IMR-90 (cell line): ENCODE results near the gene NUTM1. TPM values are rescaled to one million over a fixed set of nuclear protein-coding genes. Genes with fewer than 3 reads are reported as not detected.

Experiments used
- ATAC-seq: fragments of 200-7000 bp; cut with Tn5 transposase; 2 replicates; pipeline ENCODE4 v1.9.1; 2020; ENCODE audit warnings: low read depth, mild to moderate bottlenecking, moderate library complexity
- BruUV-seq: library from RNA; stranded (reverse); fragments of 400-500 nt; replicated peaks from 2 replicates; lab custom pipeline; 2021; lab: Mats Ljungman, UMichigan
- CTCF ChIA-PET: fragments of 300-600 bp; formaldehyde crosslinking; extraction: SDS; loops from one replicate; lab custom pipeline; 2021; ENCODE audit warnings: antibody characterized with exemption; lab: Yijun Ruan, JAX
- POLR2A ChIA-PET: fragments of 300-600 bp; sonication (Branson Sonifier 250); formaldehyde crosslinking; loops from one replicate; lab custom pipeline; 2022; ENCODE audit warnings: antibody characterized with exemption; ENCODE audit not compliant: unreplicated experiment; lab: Charles Lee
- DNase-seq: peaks from one replicate; pipeline ENCODE4 v3.0.0; 2013
- H2AFZ ChIP-seq: replicated peaks from 2 replicates; pipeline ENCODE3; 2013; ENCODE audit warnings: low read length, mild to moderate bottlenecking; ENCODE audit not compliant: poor library complexity
- H2AK5ac ChIP-seq: 2 replicates; pipeline ENCODE4 v1.6.1; 2013; ENCODE audit warnings: low read depth, low read length, inconsistent platforms
- H2AK9ac ChIP-seq: replicated peaks from 2 replicates; pipeline ENCODE3; 2013; ENCODE audit warnings: mild to moderate bottlenecking, low read depth, low read length, moderate library complexity; ENCODE audit not compliant: poor library complexity
- H2BK120ac ChIP-seq: 2 replicates; pipeline ENCODE4 v1.6.1; 2013; ENCODE audit warnings: low read depth, low read length, inconsistent platforms
- H2BK15ac ChIP-seq: 3 replicates; pipeline ENCODE4 v1.6.1; 2013; ENCODE audit warnings: low read depth, low read length, inconsistent platforms
- H2BK20ac ChIP-seq: 2 replicates; pipeline ENCODE4 v1.6.1; 2013; ENCODE audit warnings: low read depth, mild to moderate bottlenecking, inconsistent platforms, low read length, moderate library complexity
- H2BK5ac ChIP-seq: 2 replicates; pipeline ENCODE4 v1.6.1; 2013; ENCODE audit warnings: mild to moderate bottlenecking, low read depth, low read length, inconsistent platforms; ENCODE audit not compliant: poor library complexity, severe bottlenecking
- H3K14ac ChIP-seq: replicated peaks from 2 replicates; pipeline ENCODE4 v1.6.1; 2013; ENCODE audit warnings: low read depth, low read length, inconsistent platforms
- H3K18ac ChIP-seq: 2 replicates; pipeline ENCODE4 v1.6.1; 2013; ENCODE audit warnings: low read depth, low read length, control low read depth
- H3K23ac ChIP-seq: 2 replicates; pipeline ENCODE4 v1.6.1; 2013; ENCODE audit warnings: low read depth, low read length, inconsistent platforms
- H3K27ac ChIP-seq: 2 replicates; pipeline ENCODE4 v1.5.1; 2013; ENCODE audit warnings: mild to moderate bottlenecking, control low read depth, low read length; ENCODE audit not compliant: insufficient read depth
- H3K27me3 ChIP-seq: 2 replicates; pipeline ENCODE4 v1.6.1; 2013; ENCODE audit warnings: low read length; ENCODE audit not compliant: control insufficient read depth, insufficient read depth
- H3K36me3 ChIP-seq: 2 replicates; pipeline ENCODE4 v1.6.1; 2013; ENCODE audit warnings: low read length, mixed read lengths; ENCODE audit not compliant: control insufficient read depth, insufficient read depth
- H3K4ac ChIP-seq: 2 replicates; pipeline ENCODE4 v1.6.1; 2013; ENCODE audit warnings: low read depth, low read length, inconsistent platforms
- H3K4me1 ChIP-seq: 2 replicates; pipeline ENCODE4 v1.6.1; 2013; ENCODE audit warnings: low read length, mixed read lengths; ENCODE audit not compliant: control insufficient read depth, insufficient read depth
- H3K4me2 ChIP-seq: 2 replicates; pipeline ENCODE4 v1.6.1; 2013; ENCODE audit warnings: low read depth, mild to moderate bottlenecking, control low read depth, low read length, moderate library complexity
- H3K4me3 ChIP-seq: 2 replicates; pipeline ENCODE4 v1.5.1; 2013; ENCODE audit warnings: low read depth, mild to moderate bottlenecking, control low read depth, low read length, moderate library complexity; ENCODE audit not compliant: insufficient read depth
- H3K56ac ChIP-seq: 2 replicates; pipeline ENCODE4 v1.6.1; 2013; ENCODE audit warnings: low read length, inconsistent platforms; ENCODE audit not compliant: insufficient read depth; ENCODE audit errors: extremely low read depth
- H3K79me1 ChIP-seq, 2 experiments: 2 replicates each; pipeline ENCODE4 v1.6.1; 2013; ENCODE audit warnings: low read length in 2 of 2, inconsistent platforms in 1 of 2, low read depth in 1 of 2
- H3K9ac ChIP-seq: 2 replicates; pipeline ENCODE4 v1.6.1; 2013; ENCODE audit warnings: low read depth, low read length, control low read depth
- H3K9me1 ChIP-seq: 2 replicates; pipeline ENCODE4 v1.6.1; 2013; ENCODE audit warnings: low read length, inconsistent platforms; ENCODE audit not compliant: insufficient read depth
- H3K9me3 ChIP-seq: 2 replicates; pipeline ENCODE4 v1.6.1; 2013; ENCODE audit warnings: low read length; ENCODE audit not compliant: control insufficient read depth, insufficient read depth
- H4K20me1 ChIP-seq: 2 replicates; pipeline ENCODE4 v1.6.1; 2013; ENCODE audit warnings: low read length, inconsistent platforms; ENCODE audit not compliant: insufficient read depth
- H4K5ac ChIP-seq: 2 replicates; pipeline ENCODE4 v1.6.1; 2013; ENCODE audit warnings: mild to moderate bottlenecking, low read depth, low read length, control low read depth
- H4K8ac ChIP-seq, 2 experiments: 2 replicates each; pipeline ENCODE4 v1.6.1; 2013; ENCODE audit warnings: low read depth in 2 of 2, low read length in 2 of 2, control low read depth in 1 of 2, inconsistent platforms in 1 of 2
- H4K91ac ChIP-seq: 2 replicates; pipeline ENCODE4 v1.6.1; 2013; ENCODE audit warnings: low read depth, low read length, inconsistent platforms; ENCODE audit not compliant: insufficient read depth
- BHLHE40 ChIP-seq: fragments of 150-350 bp; IDR thresholded peaks from 2 replicates; pipeline ENCODE4 v1.6.1; 2016; ENCODE audit warnings: mild to moderate bottlenecking, low read depth, low read length
- CEBPB ChIP-seq: IDR thresholded peaks from 2 replicates; pipeline ENCODE4 v1.6.1; 2012; ENCODE audit warnings: low read depth, low read length, improper control_type of control experiment
- CHD1 ChIP-seq: IDR thresholded peaks from 2 replicates; pipeline ENCODE4 v1.6.1; 2012; ENCODE audit warnings: low read depth, low read length, improper control_type of control experiment
- CTCF ChIP-seq: conservative IDR thresholded peaks from 2 replicates; pipeline ENCODE4 v1.5.1; 2012; ENCODE audit warnings: mild to moderate bottlenecking, low read depth, low read length, improper control_type of control experiment
- ELK1 ChIP-seq: fragments of 150-350 bp; IDR thresholded peaks from 2 replicates; pipeline ENCODE4 v1.6.1; 2016; ENCODE audit warnings: low read depth, mild to moderate bottlenecking, low read length, moderate library complexity, borderline replicate concordance
- MAFK ChIP-seq: IDR thresholded peaks from 2 replicates; pipeline ENCODE4 v1.6.1; 2012; ENCODE audit warnings: low read depth, low read length, improper control_type of control experiment
- MAZ ChIP-seq: IDR thresholded peaks from 2 replicates; pipeline ENCODE4 v1.6.1; 2012; ENCODE audit warnings: low read depth, mild to moderate bottlenecking, low read length, improper control_type of control experiment, moderate library complexity, borderline replicate concordance
- MXI1 ChIP-seq: IDR thresholded peaks from 2 replicates; pipeline ENCODE4 v1.6.1; 2012; ENCODE audit warnings: low read depth, mild to moderate bottlenecking, low read length, moderate library complexity, borderline replicate concordance
- NFE2L2 ChIP-seq: fragments of 150-350 bp; IDR thresholded peaks from 2 replicates; pipeline ENCODE4 v1.6.1; 2016; ENCODE audit warnings: low read depth, mild to moderate bottlenecking, low read length
- POLR2A ChIP-seq: IDR thresholded peaks from 2 replicates; pipeline ENCODE4 v1.6.1; 2012; ENCODE audit warnings: mild to moderate bottlenecking, low read depth, low read length
- RCOR1 ChIP-seq: IDR thresholded peaks from 2 replicates; pipeline ENCODE4 v1.6.1; 2012; ENCODE audit warnings: mild to moderate bottlenecking, low read length, improper control_type of control experiment; ENCODE audit not compliant: insufficient replicate concordance
- RFX5 ChIP-seq: IDR thresholded peaks from 2 replicates; pipeline ENCODE4 v1.8.0; 2012; ENCODE audit warnings: low read depth, mild to moderate bottlenecking, low read length, moderate library complexity
- SMC3 ChIP-seq: fragments of 150-350 bp; IDR thresholded peaks from 2 replicates; pipeline ENCODE4 v1.6.1; 2016; ENCODE audit warnings: low read depth, mild to moderate bottlenecking, antibody characterized with exemption, low read length, moderate library complexity
- WGBS, 2 experiments: methylation state at CpG; one replicate each; pipeline versions ENCODE4 v1.1.5 to v1.1.7; 2013; ENCODE audit warnings: missing lambda C conversion rate in 2 of 2; ENCODE audit not compliant: insufficient read length in 1 of 2; ENCODE audit errors: extremely low coverage in 2 of 2; 5-methylcytosine and 5-hydroxymethylcytosine counted together
- dilution Hi-C: fragments of 300-500 bp; cut with HindIII; formaldehyde crosslinking; loops from one replicate; pipeline ENCODE4 v1.14.3; 2018; ENCODE audit warnings: low sequenced_read_pairs; ENCODE audit not compliant: unreplicated experiment
- in situ Hi-C: fragments of 300-500 bp; cut with MboI; formaldehyde crosslinking; loops from 3 replicates; pipeline ENCODE4 v1.14.3; 2019; ENCODE audit warnings: low sequenced_read_pairs, inconsistent platforms, mixed read lengths
- intact Hi-C: fragments of 100-400 bp; cut with micrococcal nuclease; formaldehyde crosslinking; loops from 2 replicates; pipeline ENCODE4 v1.10.0; 2022
- polyA plus RNA-seq, 3 experiments: library from polyadenylated mRNA; depleted of rRNA; stranded (reverse); fragments of >200 nt; gene quantifications; 2 replicates each; pipeline ENCODE4 v1.2.3, GENCODE V29; 2012; ENCODE audit warnings: low replicate concordance in 1 of 3
- total RNA-seq: library from RNA; depleted of rRNA; stranded (reverse); fragments of >200 nt; gene quantifications from 2 replicates; pipeline ENCODE4 v1.2.3, GENCODE V29; 2012

The NUTM1 gene
- total and polyA plus RNA-seq, 2 of the 4 experiments (the other 2 are of a cell fraction): not detected

GRCh38 chr15:34337557-34338306, 5.4 kb upstream of the NUTM1 start, which contains the start of gene SLC12A6 (continued):
- TF ChIP-seq MXI1 (peak; percentile 26; the same call in 1 of the 2 replicates), MAFK (no peak), RCOR1 (peak; percentile 17)

GRCh38 chr15:34338347-34338746, 4.8 kb upstream of the NUTM1 start:
- ChIA-PET POLR2A (no interaction called here), CTCF (interaction anchor here (0.6 to 1.9 kb wide), 3 partner anchors 28 to 278 kb away, joined by 3 to 4 read pairs (median 3); no protein-coding TSS in a partner anchor)
- Histone ChIP-seq H3K27me3 (no peaks in the 10 kb centered on the region), H2BK15ac (no peak overlapping the region), H4K8ac (peak overlapping the region; percentile 76 to 83), H2BK120ac (no peak overlapping the region), H2AK9ac (peak overlapping the region; percentile 34), H3K4me2 (peak overlapping the region; percentile 70), H4K91ac (peak overlapping the region; percentile 33; the same call in 1 of the 2 replicates), H3K14ac (no peak overlapping the region), H3K4me3 (peak overlapping the region; percentile 28; the same call in 1 of the 2 replicates), H3K18ac (no peak overlapping the region), H3K4ac (peak overlapping the region; percentile 7; the same call in 1 of the 2 replicates), H2BK20ac (no peak overlapping the region), H2BK5ac (peak overlapping the region; percentile 48), H2AFZ (peak overlapping the region; percentile 19), H3K9me3 (no peaks in the 10 kb centered on the region), H3K36me3 (peaks cover 7% of the 10 kb centered on the region), H3K9me1 (0 out of 2 replicates have a peak, but pooled peaks cover 2% of the 10 kb centered on the region), H3K27ac (peak overlapping the region; percentile 39), H3K9ac (no peak overlapping the region), H4K20me1 (peaks cover 3% of the 10 kb centered on the region; the same call in 1 of the 2 replicates), H3K23ac (no peak overlapping the region), H3K79me1 (peaks cover 6 to 36% of the 10 kb centered on the region in 2 experiments; a peak in 3 of 4 replicates), H3K56ac (no peak overlapping the region), H3K4me1 (peaks cover 10% of the 10 kb centered on the region), H2AK5ac (peak overlapping the region; percentile 28; the same call in 1 of the 2 replicates), H4K5ac (no peak overlapping the region)
- DNase-seq (no peak), ATAC-seq (no peak)
- TF ChIP-seq CTCF (no peak), POLR2A (no peak), BHLHE40 (no peak), CHD1 (no peak), MAZ (no peak), MAFK (no peak), SMC3 (no peak), NFE2L2 (no peak), CEBPB (no peak), ELK1 (no peak), RFX5 (no peak), MXI1 (no peak)
- BruUV-seq: no TSS peak
- dilution Hi-C loops: no loop called here
- WGBS, 2 experiments: 64% methylated on average over 7 of the region's 16 CpGs; no CpG with 5 or more reads in 1 of the 2 experiments
- intact Hi-C loops: no loop called here
- in situ Hi-C loops: no loop called here
